M059J (cell line): Measurements from ENCODE around the gene HSP90AA1. TPM values are rescaled to one million over a fixed set of nuclear protein-coding genes. Genes with fewer than 3 reads are reported as not detected.
"Not testable (repeated sequence)": the region's sequence is repeated elsewhere in the genome, so short reads cannot be mapped to it uniquely, and the experiment has no call there.

Experiments
- DNase-seq: peaks from one replicate; pipeline ENCODE4 v3.0.0-alpha.2; 2012; ENCODE audit warnings: low read depth
- total RNA-seq: library from RNA; depleted of rRNA; stranded (reverse); fragments of >200 nt; shearing (Covaris generic); gene quantifications from 2 replicates; pipeline ENCODE4 v1.2.3, GENCODE V29; 2014

Gene HSP90AA1
- total RNA-seq, 1 experiment from 2014 or later: 355 TPM

DNA sequence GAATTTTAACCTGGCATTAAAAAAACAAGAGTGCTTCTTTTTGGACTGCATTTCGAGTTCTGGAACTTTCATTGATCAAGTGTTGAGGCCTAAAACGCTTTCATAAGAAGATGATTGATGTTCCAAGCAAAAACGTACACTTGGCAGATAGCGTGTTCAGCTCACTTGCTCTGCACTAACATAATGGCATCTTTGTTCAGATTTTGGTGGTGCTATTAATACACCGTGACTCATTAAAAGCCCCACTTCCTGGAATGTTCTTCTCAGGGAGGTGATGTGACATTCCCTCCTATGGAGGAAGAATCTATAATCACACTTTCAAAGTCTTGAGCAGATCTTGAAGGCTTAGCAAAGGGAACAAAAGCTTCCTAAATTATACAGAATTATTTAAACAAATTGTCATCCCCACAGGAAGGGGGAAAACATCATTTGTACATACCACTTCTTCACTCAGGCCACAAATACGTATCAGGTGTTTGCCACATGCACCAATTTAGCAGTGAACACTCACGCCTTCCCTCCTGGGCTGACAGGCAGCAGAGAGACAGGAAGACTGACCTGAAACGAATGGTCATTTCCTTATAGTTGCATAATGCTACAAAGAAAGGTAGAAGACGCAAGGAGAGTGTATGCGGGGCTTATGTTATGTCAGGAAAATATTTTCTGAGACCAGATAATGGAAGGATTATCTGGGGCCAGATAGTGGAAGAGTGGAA, 15.4 kb downstream of the HSP90AA1 start:
- DNase-seq: peak; percentile 75

DNA sequence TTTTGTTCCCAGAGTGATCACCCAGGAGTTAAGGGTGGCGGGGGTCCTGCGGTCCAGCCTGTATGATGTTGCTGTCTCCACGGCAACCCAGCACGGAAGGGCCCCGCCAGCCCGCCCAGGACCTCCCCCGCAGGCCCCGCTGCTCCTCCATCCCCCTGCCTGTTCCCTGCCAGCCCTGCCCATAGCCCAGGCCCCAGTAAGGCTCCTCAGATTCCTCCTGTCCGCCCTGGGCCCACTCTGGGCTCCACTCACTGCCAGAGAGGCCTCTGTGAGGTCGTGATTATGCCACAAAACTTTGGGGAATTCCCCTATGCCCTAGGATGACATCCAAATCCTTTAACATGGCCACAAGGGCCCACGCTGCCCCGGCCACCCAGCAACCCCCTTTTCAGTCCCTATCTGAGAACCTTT, 20.8 kb downstream of the HSP90AA1 start:
- DNase-seq: no peak

GRCh38 chr14:102064590-102064989, 22.3 kb downstream of the HSP90AA1 start:
- DNase-seq: not testable (repeated sequence)

- DNase-seq: no peak
These were observed 22.9 kb downstream of the HSP90AA1 start for GRCh38 chr14:102063808-102064429.

DNA sequence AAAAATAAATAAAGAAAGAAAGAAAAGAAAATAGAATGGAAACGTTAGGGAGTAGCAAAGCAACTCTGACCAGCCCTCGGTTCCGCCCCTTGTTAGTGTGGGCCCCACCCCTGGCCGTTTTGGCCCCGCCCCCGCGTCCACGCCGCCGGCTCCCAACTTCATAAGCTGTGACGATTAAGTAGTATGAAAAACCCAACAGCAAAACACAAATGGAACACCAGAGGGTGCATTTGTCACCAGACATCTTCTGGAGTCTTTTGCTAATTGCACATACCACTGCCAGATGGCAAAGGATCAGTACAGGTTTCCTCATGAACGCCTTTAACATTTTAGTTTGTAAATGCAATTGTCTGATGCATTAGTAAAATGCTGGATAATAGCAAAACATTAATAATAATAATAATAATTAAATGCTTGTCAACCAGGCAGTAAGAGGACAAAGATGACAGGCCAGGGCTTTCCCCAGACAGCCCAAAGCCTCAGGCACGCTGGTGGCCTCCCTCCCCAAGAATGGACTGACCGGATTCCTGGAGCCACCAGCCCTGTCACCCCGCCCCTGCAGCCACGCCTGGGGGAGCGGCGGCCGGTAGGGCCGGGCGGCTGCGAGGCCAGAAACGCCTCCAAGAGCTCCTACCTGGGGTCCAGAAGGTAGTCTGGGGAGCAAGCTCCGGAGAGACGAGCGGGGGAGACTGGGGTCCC, 23.6 kb downstream of the HSP90AA1 start:
- DNase-seq: peak; percentile 82

GRCh38 chr14:102058961-102059360, 27.9 kb downstream of the HSP90AA1 start:
- no peak for DNase-seq

- DNase-seq: no peak
These were observed 28.7 kb downstream of the HSP90AA1 start for GRCh38 chr14:102058146-102058545.

DNA sequence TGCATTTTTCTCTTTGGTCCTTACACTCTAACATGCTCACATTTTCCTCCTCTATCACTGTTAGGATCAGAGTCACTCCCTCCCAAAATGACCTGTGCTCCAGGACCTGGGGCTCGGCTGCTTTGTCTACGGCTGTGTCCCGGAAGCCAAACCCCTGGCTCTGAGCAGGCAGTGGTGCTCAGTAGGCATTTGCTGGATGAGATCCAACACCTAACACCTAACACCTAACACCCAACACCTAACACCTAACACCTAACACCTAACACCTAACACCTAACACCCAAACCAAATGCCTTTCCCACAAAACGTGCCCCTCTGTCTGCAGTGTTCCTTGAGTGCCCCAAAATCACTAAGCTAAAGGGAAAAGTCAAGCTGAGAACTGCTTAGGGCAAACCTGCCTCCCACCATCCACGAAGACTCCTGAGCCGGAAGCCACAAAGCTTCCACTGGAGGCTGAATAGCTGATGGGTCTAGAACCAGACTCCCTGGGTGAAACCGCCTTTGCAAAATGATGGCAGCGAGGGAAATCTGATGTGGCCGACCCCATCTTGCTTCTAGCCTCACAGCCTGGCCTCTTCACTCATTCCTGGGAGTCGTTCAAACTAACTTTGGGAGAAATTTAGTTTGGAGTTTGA, 29.2 kb downstream of the HSP90AA1 start:
- no peak for DNase-seq

DNA sequence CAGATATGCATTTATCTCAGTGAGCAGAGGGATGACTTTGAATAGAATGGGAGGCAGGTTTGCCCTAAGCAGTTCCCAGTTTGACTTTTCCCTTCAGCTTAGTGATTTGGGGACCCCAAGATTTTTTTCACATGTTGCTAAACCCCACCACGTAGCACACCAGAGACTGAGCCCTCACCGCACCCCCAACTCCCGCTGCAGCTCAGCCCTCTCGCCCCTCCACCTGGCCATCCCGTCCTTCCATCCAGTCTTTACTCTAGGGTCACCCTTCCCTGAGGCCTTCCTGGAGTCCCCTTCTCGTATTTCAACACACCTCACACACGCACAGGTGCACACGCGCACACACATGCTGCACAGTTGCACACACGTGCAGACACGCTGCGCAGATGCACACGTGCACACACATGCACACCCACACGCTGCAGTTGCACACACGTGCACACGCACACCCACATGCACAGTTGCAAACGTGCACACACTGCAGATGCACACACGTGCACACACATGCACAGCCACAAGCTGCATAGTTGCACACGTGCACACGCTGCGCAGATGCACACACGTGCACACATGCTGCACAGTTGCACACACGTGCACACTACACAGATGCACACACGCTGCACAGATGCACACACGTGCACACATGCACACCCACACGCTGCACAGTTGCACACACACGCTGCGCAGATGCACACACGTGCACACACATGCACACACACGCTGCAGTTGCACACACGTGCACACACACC, 30.0 kb downstream of the HSP90AA1 start:
- no peak for DNase-seq

GRCh38 chr14:102055181-102055901, 31.5 kb downstream of the HSP90AA1 start:
- peak; percentile 68 for DNase-seq

DNA sequence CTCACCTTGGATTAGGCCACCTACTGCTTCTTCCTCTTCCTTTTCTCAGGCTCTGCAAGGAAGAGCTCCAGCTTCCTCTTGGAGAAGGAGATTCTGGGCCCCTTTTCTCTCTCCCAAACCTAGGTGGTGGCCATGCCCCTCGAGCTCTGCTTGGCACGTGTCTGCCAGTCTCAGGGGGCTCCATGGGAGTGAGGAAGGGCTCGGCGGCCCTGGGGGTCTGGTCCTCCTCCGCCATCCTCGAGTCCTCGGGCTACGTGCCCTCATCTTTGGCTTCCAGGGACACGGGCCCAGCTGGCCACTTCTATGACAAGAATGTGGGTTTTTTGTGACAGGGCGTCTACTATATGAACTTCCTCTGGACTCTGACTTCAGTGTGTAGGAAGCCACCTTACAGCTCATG, 34.3 kb downstream of the HSP90AA1 start:
- DNase-seq: no peak

DNA sequence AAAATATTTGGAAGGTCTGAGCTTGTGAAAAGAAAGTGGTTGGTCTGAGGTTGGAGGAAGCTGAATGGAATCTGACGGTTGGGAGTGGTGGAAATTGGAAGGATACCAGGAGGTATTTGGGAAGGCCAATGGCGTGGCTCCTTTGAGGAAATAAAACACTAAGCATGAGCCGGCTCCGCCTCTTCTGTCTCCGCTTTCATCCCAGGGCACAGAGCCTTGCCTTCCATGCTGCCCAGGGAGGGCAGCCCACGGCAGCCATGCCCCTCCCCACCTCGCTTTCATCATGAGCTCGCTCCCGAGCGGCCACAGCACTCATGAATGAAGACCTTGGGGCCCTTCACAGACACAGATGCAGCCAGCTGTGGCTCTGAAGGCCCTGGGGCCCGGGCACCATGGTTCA, 36.2 kb downstream of the HSP90AA1 start:
- DNase-seq: peak; percentile 42

- no peak for DNase-seq
These were observed 36.8 kb downstream of the HSP90AA1 start for GRCh38 chr14:102050026-102050405.

- DNase-seq: no peak
These were observed 37.4 kb downstream of the HSP90AA1 start for GRCh38 chr14:102049258-102050025.

DNA sequence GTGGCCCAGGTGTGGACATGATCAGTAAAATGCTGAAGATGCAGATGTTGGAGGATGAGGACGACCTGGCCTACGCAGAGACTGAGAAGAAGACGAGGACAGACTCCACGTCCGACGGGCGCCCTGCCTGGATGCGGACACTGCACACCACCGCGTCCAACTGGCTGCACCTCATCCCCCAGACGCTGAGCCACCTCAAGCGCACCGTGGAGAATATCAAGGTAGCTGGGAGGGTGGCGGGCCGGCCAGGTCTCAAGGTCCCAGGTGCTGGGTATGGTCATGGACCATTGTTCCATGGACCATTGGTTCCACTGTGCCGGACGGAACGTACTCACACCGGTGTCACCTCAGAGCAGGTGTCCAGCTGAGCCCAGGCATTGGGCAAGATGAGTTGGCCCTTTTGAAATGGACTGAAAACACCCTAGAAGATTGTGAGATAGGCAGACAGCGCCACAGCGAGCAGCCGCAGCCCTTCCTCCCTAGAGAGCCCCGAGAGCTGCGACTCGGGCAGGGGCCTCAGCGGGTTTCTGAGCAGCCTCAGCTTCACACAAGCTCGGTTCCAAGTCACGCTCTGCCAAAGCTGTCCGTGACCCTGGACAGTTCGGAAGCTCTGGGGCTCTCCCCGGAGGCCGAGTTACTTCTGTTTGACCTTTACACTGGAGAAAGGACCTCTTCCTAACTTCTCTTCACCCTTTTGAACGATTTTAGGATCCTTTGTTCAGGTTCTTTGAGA, 38.9 kb downstream of the HSP90AA1 start:
- no peak for DNase-seq

- DNase-seq: peak; percentile 18
These were observed 40.2 kb downstream of the HSP90AA1 start for GRCh38 chr14:102046337-102047278.

GRCh38 chr14:102044566-102044965, 42.3 kb downstream of the HSP90AA1 start:
- DNase-seq: no peak

GRCh38 chr14:102043251-102044025, 43.4 kb downstream of the HSP90AA1 start:
- no peak for DNase-seq
